HepG2 (cell line): ENCODE measurements around the gene HAGH. TPM values are rescaled to one million over a fixed set of nuclear protein-coding genes. Genes with fewer than 3 reads are reported as not detected.
A peak's percentile ranks its signal among the peaks of the same experiment; 100 is the strongest.

ENCODE experiments used
- ATAC-seq: fragments of 200-7000 bp; cut with Tn5 transposase; 3 replicates; pipeline ENCODE4 v1.9.1; 2020; ENCODE audit warnings: mild to moderate bottlenecking, moderate library complexity
- BruUV-seq: library from RNA; stranded (reverse); fragments of 400-500 nt; replicated peaks from 2 replicates; lab custom pipeline; 2021; lab: Mats Ljungman, UMichigan
- CTCF ChIA-PET: fragments of 300-600 bp; formaldehyde crosslinking; extraction: SDS; loops from one replicate; lab custom pipeline; 2021; ENCODE audit warnings: low total read pairs, inconsistent platforms, low intra/inter-chr PET ratio; lab: Yijun Ruan, JAX
- POLR2A ChIA-PET: fragments of 350-600 bp; sonication (Branson Sonifier 250); formaldehyde crosslinking; loops from one replicate; lab custom pipeline; 2020; ENCODE audit warnings: antibody characterized with exemption, inconsistent platforms; lab: Yijun Ruan, JAX
- DNase-seq: peaks from one replicate; pipeline ENCODE4 v3.0.0-alpha.2; 2015; ENCODE audit warnings: low spot score
- FAIRE-seq: peaks from 3 replicates; lab custom pipeline; 2011; peaks lifted over from hg19 to GRCh38; lab: Jason Lieb, UNC
- H2AFZ ChIP-seq: one replicate; pipeline ENCODE4 v1.6.1; 2011; ENCODE audit warnings: low read length, inconsistent platforms
- H3K27ac ChIP-seq: fragments of 300-600 bp; 3 replicates; pipeline ENCODE4 v1.8.0; 2011; ENCODE audit warnings: mixed run types, mild to moderate bottlenecking, mixed read lengths, low read length, inconsistent platforms; ENCODE audit not compliant: insufficient read depth; ENCODE audit errors: extremely low read length
- H3K27me3 ChIP-seq, 2 experiments: fragments of 200-600 bp in 1 of 2; 2 replicates in 1 of 2; 3 replicates in 1 of 2; pipeline versions ENCODE4 v1.6.0 to v1.8.0; 2011; ENCODE audit warnings: low read length in 2 of 2, mild to moderate bottlenecking in 2 of 2, moderate library complexity in 2 of 2, inconsistent platforms in 1 of 2; ENCODE audit not compliant: insufficient read depth in 2 of 2, control insufficient read depth in 1 of 2
- H3K36me3 ChIP-seq, 2 experiments: fragments of 200-600 bp in 1 of 2; replicated peaks in 1 of 2; 2 replicates in 1 of 2; 3 replicates in 1 of 2; pipeline versions ENCODE4 v1.5.1 to v1.8.0; 2011; ENCODE audit warnings: low read length in 2 of 2, inconsistent platforms in 1 of 2; ENCODE audit not compliant: insufficient read depth in 2 of 2, control insufficient read depth in 1 of 2
- H3K4me1 ChIP-seq: 2 replicates; pipeline ENCODE4 v1.5.1; 2012; ENCODE audit warnings: low read length, inconsistent platforms; ENCODE audit not compliant: insufficient read depth
- H3K4me2 ChIP-seq: 2 replicates; pipeline ENCODE4 v1.6.0; 2011; ENCODE audit warnings: low read depth, low read length, inconsistent platforms
- H3K4me3 ChIP-seq, 3 experiments: fragments of 200-600 bp in 1 of 3; sonication (generic), shearing (Covaris generic) in 1 of 3; replicated peaks in 1 of 3; 2 replicates each; pipeline ENCODE4 v1.5.1; 2011 to 2016; ENCODE audit warnings: low read length in 3 of 3, inconsistent platforms in 2 of 3, low read depth in 2 of 3, mild to moderate bottlenecking in 2 of 3, control low read depth in 1 of 3, mixed read lengths in 1 of 3; ENCODE audit not compliant: insufficient read depth in 1 of 3
- H3K79me2 ChIP-seq: one replicate; pipeline ENCODE4 v1.6.1; 2011; ENCODE audit warnings: low read length, inconsistent platforms; ENCODE audit not compliant: insufficient read depth
- H3K9ac ChIP-seq: 2 replicates; pipeline ENCODE4 v1.6.0; 2011; ENCODE audit warnings: mild to moderate bottlenecking, low read depth, low read length, inconsistent platforms; ENCODE audit not compliant: insufficient read depth
- H3K9me3 ChIP-seq: 2 replicates; pipeline ENCODE4 v1.5.1; 2012; ENCODE audit warnings: mild to moderate bottlenecking, low read length
- H4K20me1 ChIP-seq: 2 replicates; pipeline ENCODE4 v1.6.0; 2011; ENCODE audit warnings: inconsistent platforms, mild to moderate bottlenecking, low read length, moderate library complexity; ENCODE audit not compliant: insufficient read depth
- AGO2 ChIP-seq: fragments of 200-400 bp; formaldehyde crosslinking; optimal IDR thresholded peaks from 2 replicates; pipeline ENCODE3; 2017; ENCODE audit warnings: mild to moderate bottlenecking, low read depth, low read length, moderate library complexity
- GFI1 ChIP-seq: sonication (generic); formaldehyde crosslinking; IDR thresholded peaks from 2 replicates; pipeline ENCODE4 v1.5.0; 2020; ENCODE audit warnings: missing genetic modification reagents, mild to moderate bottlenecking, borderline replicate concordance
- NFKB2 ChIP-seq: sonication (generic); formaldehyde crosslinking; IDR thresholded peaks from 2 replicates; pipeline ENCODE4 v1.4.0; 2020; ENCODE audit warnings: missing genetic modification reagents, borderline replicate concordance
- NFYB ChIP-seq: sonication (generic); formaldehyde crosslinking; IDR thresholded peaks from 2 replicates; pipeline ENCODE4 v1.4.0; 2020; ENCODE audit warnings: missing genetic modification reagents
- RBFOX2 ChIP-seq: fragments of 200-400 bp; formaldehyde crosslinking; IDR thresholded peaks from 2 replicates; pipeline ENCODE4 v1.6.1; 2017; ENCODE audit warnings: low read depth, mild to moderate bottlenecking, low read length
- ZNF44 ChIP-seq: sonication (generic); formaldehyde crosslinking; IDR thresholded peaks from 2 replicates; pipeline ENCODE4 v1.5.1; 2020; ENCODE audit warnings: mild to moderate bottlenecking, missing genetic modification reagents
- WGBS: methylation state at CpG from one replicate; pipeline ENCODE4 v1.1.6; 2017; ENCODE audit warnings: low lambda C conversion rate; 5-methylcytosine and 5-hydroxymethylcytosine counted together
- in situ Hi-C: cut with HindIII; loops from 2 replicates; pipeline ENCODE4 v1.10.0; 2017; ENCODE audit warnings: low pct_unique_long_range_greater_than_20kb; ENCODE audit not compliant: extremely low pct_ligation_motif_present
- intact Hi-C: fragments of 100-400 bp; cut with micrococcal nuclease; formaldehyde crosslinking; loops from one replicate; pipeline ENCODE4 v1.10.0; 2022; ENCODE audit not compliant: unreplicated experiment
- polyA plus RNA-seq, 8 experiments: library from polyadenylated mRNA; depleted of rRNA in 3 of 8; stranded (reverse) in 7 of 8; unstranded in 1 of 8; fragments of >200 nt; fragmentation: Illumina TruSeq in 4 of 8; extraction: Trizol in 4 of 8; gene quantifications; 2 replicates each; pipeline versions ENCODE4 v1.2.1 to v1.2.3, GENCODE V29; 2011 to 2016; ENCODE audit warnings: low read depth in 4 of 8, missing spikeins in 1 of 8, mixed read lengths in 1 of 8; ENCODE audit not compliant: insufficient read depth in 1 of 8
- total RNA-seq, 5 experiments: library from RNA; depleted of rRNA; stranded (reverse); fragments of >200 nt; fragmentation: Illumina TruSeq; extraction: Trizol; gene quantifications; 2 replicates each; pipeline ENCODE4 v1.2.3, GENCODE V29; 2016; ENCODE audit warnings: low read depth in 1 of 5
- TF ChIP-seq, protein P1 (sequence below): IDR thresholded peaks from 2 replicates; pipeline ENCODE4 v1.6.1; 2018; ENCODE audit warnings: missing genetic modification reagents, mild to moderate bottlenecking, missing compliant biosample characterization

Gene HAGH
- total and polyA plus RNA-seq, 2 of the 13 experiments (the other 11 are each of a cell fraction or from before 2014, with no cell fraction given) = 70.4 to 95.4 TPM

DNA sequence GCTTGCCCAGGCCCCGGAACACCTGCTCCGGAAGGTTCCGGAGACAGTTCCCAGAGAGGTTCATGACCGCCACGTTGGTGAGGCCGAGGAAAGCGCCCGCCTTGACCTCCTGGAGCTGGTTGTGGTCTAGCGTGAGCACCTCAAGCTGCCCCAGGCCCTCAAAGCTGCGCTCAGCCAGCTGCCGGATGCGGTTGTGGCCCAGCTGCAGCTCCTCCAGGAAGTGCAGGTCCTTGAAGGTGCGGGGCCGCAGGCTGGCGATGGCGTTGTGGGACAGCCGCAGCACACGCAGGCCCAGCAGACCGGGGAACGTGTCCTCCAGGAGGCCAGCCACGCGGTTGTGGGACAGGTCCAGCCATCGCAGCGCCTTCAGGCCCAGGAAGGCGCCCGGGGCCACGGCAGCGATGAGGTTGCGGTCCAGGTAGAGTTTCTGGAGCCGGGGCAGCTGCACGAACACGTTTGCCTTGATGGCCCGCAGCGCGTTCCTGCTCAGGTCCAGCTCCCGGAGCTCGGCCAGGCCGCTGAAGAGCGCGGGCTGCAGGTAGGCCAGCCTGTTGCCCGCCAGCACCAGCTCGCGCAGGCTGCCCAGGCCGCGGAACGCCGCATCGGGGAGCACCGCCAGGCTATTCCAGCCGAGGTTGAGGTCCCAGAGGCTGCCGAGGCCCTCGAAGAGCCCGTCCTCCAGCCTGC is 35.2 kb downstream of the HAGH start:
- no peak overlapping the region for H3K9ac ChIP-seq
- TF ChIP-seq NFYB (no peak), AGO2 (peak; percentile 26), GFI1 (no peak)
- H3K4me2 ChIP-seq = no peak overlapping the region
- peaks cover 3 to 4% of the 10 kb centered on the region in 2 experiments; a peak in 3 of 5 replicates for H3K36me3 ChIP-seq
- in situ Hi-C loops (no loop called here), intact Hi-C loops (no loop called here)
- DNase-seq (no peak), FAIRE-seq (no peak), ATAC-seq (no peak)
- H3K27me3 ChIP-seq = no peaks in the 10 kb centered on the region
- CTCF ChIA-PET = no interaction called here
- WGBS = 91% methylated on average over 11 of the region's 53 CpGs
- H3K4me3 ChIP-seq = no peak overlapping the region
- POLR2A ChIA-PET = interaction anchor here (5.5 kb wide), 1 partner anchor 8 kb away, joined by 57 read pairs; the partner anchor contains the start of genes NUBP2 and SPSB3
- no peak overlapping the region for H3K27ac ChIP-seq
- no TSS peak for BruUV-seq
- H3K4me1 ChIP-seq = peaks cover 25% of the 10 kb centered on the region
- H3K79me2 ChIP-seq = peaks cover 3% of the 10 kb centered on the region
- no peak overlapping the region for H2AFZ ChIP-seq
- no peaks in the 10 kb centered on the region for H4K20me1 ChIP-seq
- H3K9me3 ChIP-seq = no peaks in the 10 kb centered on the region

- no peak overlapping the region for H3K27ac ChIP-seq
- peaks cover 25% of the 10 kb centered on the region for H3K4me1 ChIP-seq
- 100% methylated on average over 15 of the region's 44 CpGs for WGBS
- POLR2A ChIA-PET = interaction anchor here (5.5 kb wide), 1 partner anchor 8 kb away, joined by 57 read pairs; the partner anchor contains the start of genes NUBP2 and SPSB3
- no peaks in the 10 kb centered on the region for H4K20me1 ChIP-seq
- H3K4me2 ChIP-seq = no peak overlapping the region
- peaks cover 3% of the 10 kb centered on the region for H3K79me2 ChIP-seq
- no peaks in the 10 kb centered on the region for H3K9me3 ChIP-seq
- H3K36me3 ChIP-seq = peaks cover 4 to 7% of the 10 kb centered on the region in 2 experiments; a peak in 3 of 5 replicates
- CTCF ChIA-PET = no interaction called here
- no peak overlapping the region for H3K9ac ChIP-seq
- DNase-seq (no peak), FAIRE-seq (no peak), ATAC-seq (no peak)
- H2AFZ ChIP-seq = no peak overlapping the region
- in situ Hi-C loops = no loop called here
- BruUV-seq = no TSS peak
- no peaks in the 10 kb centered on the region for H3K27me3 ChIP-seq
- intact Hi-C loops = no loop called here
- no peak overlapping the region for H3K4me3 ChIP-seq
- TF ChIP-seq ZNF44 = no peak
- TF ChIP-seq, protein P1, sequence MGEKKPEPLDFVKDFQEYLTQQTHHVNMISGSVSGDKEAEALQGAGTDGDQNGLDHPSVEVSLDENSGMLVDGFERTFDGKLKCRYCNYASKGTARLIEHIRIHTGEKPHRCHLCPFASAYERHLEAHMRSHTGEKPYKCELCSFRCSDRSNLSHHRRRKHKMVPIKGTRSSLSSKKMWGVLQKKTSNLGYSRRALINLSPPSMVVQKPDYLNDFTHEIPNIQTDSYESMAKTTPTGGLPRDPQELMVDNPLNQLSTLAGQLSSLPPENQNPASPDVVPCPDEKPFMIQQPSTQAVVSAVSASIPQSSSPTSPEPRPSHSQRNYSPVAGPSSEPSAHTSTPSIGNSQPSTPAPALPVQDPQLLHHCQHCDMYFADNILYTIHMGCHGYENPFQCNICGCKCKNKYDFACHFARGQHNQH (CRISPR knock-in tag) = no peak
- TF ChIP-seq NFKB2 (CRISPR knock-in tag) = no peak
- TF ChIP-seq RBFOX2 = peak; percentile 41; the same call in 1 of the 2 replicates
Observed at GRCh38 chr16:1790611-1791255, 35.9 kb downstream of the HAGH start.
